Colonic mucosa (tissue), 4 donors: ENCODE results near the gene VWA5B1. TPM values are rescaled to one million over a fixed set of nuclear protein-coding genes. Genes with fewer than 3 reads are reported as not detected.

Source experiments
- DNase-seq: peaks from one replicate; pipeline ENCODE4 v3.0.0-alpha.2; 2020
- H3K27ac ChIP-seq: fragments of 200-600 bp; one replicate; pipeline ENCODE4 v1.8.0; 2021
- H3K27me3 ChIP-seq: fragments of 200-600 bp; one replicate; pipeline ENCODE4 v1.8.0; 2021
- H3K36me3 ChIP-seq: fragments of 200-600 bp; one replicate; pipeline ENCODE4 v1.8.0; 2021
- H3K4me1 ChIP-seq: fragments of 200-600 bp; one replicate; pipeline ENCODE4 v1.8.0; 2021; ENCODE audit warnings: mild to moderate bottlenecking
- H3K4me3 ChIP-seq: fragments of 200-600 bp; one replicate; pipeline ENCODE4 v1.8.0; 2021
- H3K9ac ChIP-seq, 2 donors: one replicate each; pipeline ENCODE4 v1.7.0; 2013; ENCODE audit warnings: control low read depth in 2 of 2, low read depth in 2 of 2, low read length in 2 of 2
- H3K9me3 ChIP-seq: fragments of 200-600 bp; one replicate; pipeline ENCODE4 v1.8.0; 2021
- intact Hi-C: fragments of 100-400 bp; cut with DNase I; formaldehyde crosslinking; loops from one replicate; pipeline ENCODE4 v1.14.1; 2022
- total RNA-seq, 2 donors: library from RNA; stranded (reverse); fragmentation: NEBNext Ultra II Directional in 1 of 2; extraction: Animal tissue kit (Norgen Biotek cat#: 25700) in 1 of 2; gene quantifications; one replicate each; pipeline ENCODE4 v1.2.1, GENCODE V29; 2021
- TF ChIP-seq, protein P1 (sequence below): fragments of 200-600 bp; IDR thresholded peaks from one replicate; pipeline ENCODE4 v1.8.0; 2022; ENCODE audit warnings: antibody characterized with exemption, mild to moderate bottlenecking
- donor health status: healthy.
- donor health status: DM: no; HTN: no; CAD: no.
- donor health status: DM: no; HTN: no; CAD: no.

The VWA5B1 gene
- total RNA-seq, 2 donors from 2014 or later: 0.29 to 0.30 TPM

DNA sequence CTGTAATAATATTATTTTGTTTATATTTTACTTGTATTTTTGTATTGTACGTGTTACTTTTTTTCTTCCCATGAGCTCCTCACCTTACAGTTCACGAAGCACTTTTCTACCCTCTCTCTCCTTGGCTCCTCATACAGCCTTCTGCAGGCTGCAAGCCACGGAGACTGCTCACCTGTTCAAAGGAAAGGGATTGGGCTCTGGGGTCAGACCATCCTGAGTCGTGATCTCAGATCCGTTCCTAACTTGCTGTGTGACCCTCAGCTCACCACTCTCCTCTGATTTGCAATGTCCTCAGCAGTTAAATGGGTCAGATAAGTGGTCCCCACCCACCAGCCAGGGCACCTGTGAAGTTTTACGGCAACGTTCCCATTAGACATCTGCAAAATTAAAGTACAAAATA lies 54.1 kb downstream of the VWA5B1 start:
- Histone ChIP-seq H3K36me3 (no peaks in the 10 kb centered on the region), H3K27ac (no peak overlapping the region), H3K4me3 (no peak overlapping the region), H3K9ac (no peak overlapping the region), H3K9me3 (no peaks in the 10 kb centered on the region), H3K4me1 (no peaks in the 10 kb centered on the region), H3K27me3 (no peaks in the 10 kb centered on the region)
- TF ChIP-seq, protein P1, sequence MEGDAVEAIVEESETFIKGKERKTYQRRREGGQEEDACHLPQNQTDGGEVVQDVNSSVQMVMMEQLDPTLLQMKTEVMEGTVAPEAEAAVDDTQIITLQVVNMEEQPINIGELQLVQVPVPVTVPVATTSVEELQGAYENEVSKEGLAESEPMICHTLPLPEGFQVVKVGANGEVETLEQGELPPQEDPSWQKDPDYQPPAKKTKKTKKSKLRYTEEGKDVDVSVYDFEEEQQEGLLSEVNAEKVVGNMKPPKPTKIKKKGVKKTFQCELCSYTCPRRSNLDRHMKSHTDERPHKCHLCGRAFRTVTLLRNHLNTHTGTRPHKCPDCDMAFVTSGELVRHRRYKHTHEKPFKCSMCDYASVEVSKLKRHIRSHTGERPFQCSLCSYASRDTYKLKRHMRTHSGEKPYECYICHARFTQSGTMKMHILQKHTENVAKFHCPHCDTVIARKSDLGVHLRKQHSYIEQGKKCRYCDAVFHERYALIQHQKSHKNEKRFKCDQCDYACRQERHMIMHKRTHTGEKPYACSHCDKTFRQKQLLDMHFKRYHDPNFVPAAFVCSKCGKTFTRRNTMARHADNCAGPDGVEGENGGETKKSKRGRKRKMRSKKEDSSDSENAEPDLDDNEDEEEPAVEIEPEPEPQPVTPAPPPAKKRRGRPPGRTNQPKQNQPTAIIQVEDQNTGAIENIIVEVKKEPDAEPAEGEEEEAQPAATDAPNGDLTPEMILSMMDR: no peak
- intact Hi-C loops: no loop called here
- no peak for DNase-seq

DNA sequence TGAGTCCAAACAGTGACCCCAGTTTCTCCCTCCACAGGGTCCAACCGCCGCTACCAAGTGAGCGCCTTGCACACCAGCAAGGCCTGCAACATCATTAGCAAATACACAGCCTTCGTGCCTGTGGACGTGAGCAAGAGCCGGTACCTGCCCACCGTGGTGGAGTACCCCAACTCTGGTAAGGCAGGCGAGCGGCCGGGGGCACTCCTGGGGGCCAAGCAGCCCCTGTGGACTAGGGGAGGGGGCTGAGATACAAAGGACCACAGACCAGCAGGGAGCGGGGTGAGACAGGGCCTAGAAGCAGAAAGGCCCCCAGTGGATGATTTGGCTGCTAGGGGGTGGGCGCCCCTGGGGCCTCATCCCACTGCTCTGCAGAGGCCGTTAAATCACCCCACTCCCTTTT lies 54.7 kb downstream of the VWA5B1 start:
- DNase-seq: no peak
- H3K27me3 ChIP-seq: no peaks in the 10 kb centered on the region

DNA sequence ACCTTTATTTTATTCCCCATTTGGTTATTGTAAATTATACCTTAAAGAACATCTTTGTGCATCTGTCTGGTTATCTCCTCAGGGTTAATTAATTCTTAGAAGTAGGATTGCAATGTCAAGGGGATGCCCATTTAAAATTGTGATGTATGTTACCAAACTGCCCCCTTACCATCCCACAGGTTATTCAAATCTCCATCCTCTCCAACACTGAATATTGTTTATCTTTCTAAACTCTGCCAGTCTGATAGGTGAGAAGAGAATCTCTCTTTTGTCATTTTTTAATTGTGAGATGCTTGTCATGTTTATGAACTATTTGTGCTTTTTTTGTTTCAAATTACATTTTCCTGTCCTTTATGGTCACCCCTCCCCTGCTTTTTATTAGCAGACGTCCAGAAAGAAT lies 55.8 kb downstream of the VWA5B1 start:
- Histone ChIP-seq H3K4me3 (no peak overlapping the region), H3K36me3 (no peaks in the 10 kb centered on the region), H3K9ac (no peak overlapping the region), H3K9me3 (no peaks in the 10 kb centered on the region), H3K27ac (no peak overlapping the region), H3K27me3 (no peaks in the 10 kb centered on the region), H3K4me1 (no peaks in the 10 kb centered on the region)
- DNase-seq: no peak
- intact Hi-C loops: no loop called here
- TF ChIP-seq, protein P1: no peak

More for the DNA sequence above, 54.7 kb downstream of the VWA5B1 start:
- H3K9me3 ChIP-seq: no peaks in the 10 kb centered on the region
- intact Hi-C loops: no loop called here
- no peak overlapping the region for H3K27ac ChIP-seq
- H3K4me3 ChIP-seq: no peak overlapping the region
- TF ChIP-seq, protein P1: no peak
- H3K9ac ChIP-seq: no peak overlapping the region
- H3K36me3 ChIP-seq: no peaks in the 10 kb centered on the region
- H3K4me1 ChIP-seq: no peaks in the 10 kb centered on the region

DNA sequence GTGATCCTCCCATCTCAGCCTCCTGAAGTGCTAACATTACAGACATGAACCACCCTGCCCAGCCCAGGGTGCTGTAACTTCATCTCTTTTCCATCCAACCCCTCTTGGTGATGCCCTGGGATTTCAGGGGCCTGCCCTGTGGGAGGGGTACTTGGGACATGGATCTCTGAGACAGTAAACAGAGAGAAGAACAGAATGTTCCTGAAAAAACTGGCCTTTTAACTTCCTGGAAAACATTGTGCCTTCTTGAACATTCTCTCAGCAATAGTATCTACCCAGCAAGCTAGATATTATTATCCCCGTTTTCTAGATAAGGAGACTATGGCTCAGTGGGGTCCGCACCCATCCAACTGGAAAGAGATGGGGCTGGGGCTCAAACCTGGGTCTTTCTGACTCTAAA lies 57.0 kb downstream of the VWA5B1 start:
- Histone ChIP-seq H3K4me1 (no peaks in the 10 kb centered on the region), H3K9ac (no peak overlapping the region), H3K27ac (no peak overlapping the region), H3K9me3 (no peaks in the 10 kb centered on the region), H3K27me3 (no peaks in the 10 kb centered on the region), H3K36me3 (no peaks in the 10 kb centered on the region), H3K4me3 (no peak overlapping the region)
- intact Hi-C loops: no loop called here
- TF ChIP-seq, protein P1: no peak
- no peak for DNase-seq

DNA sequence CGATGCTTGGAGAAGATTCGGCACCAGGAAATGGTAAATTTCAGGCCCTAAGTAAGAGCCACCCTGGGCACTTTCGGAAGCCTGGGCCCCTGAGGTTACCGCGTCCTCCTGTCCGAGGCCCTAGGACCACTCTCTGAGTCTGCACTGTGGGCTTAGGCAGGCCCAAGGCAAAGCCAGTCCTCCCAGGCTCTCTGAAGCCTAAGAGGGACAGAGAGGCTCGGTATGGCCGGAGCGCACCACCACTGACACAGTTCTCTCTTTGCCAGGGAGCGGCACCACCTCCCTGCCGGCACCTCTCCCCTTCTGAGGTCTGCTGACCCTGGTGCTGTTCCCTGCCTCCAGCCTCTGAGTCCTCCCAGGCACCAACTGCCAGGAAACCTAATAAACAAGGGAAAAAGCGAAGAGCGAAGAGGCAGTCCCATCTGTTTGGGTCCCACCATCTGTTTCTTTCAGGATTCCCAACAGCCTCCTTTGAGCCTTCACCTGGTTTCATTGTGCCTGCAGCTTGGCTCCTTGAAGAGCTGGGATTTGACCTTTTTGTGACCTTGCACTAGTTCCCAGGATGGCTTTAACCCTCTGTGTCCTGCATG lies 57.7 kb downstream of the VWA5B1 start:
- H3K36me3 ChIP-seq: no peaks in the 10 kb centered on the region
- intact Hi-C loops: no loop called here
- no peak overlapping the region for H3K4me3 ChIP-seq
- no peaks in the 10 kb centered on the region for H3K9me3 ChIP-seq
- TF ChIP-seq, protein P1: no peak
- H3K4me1 ChIP-seq: no peaks in the 10 kb centered on the region
- H3K27me3 ChIP-seq: no peaks in the 10 kb centered on the region
- no peak overlapping the region for H3K9ac ChIP-seq
- no peak overlapping the region for H3K27ac ChIP-seq
- DNase-seq: no peak
